ENCODE measurements around the gene TTPAL.

GRCh38 chr20:44475372-44475693 lies 341 bp upstream of the TTPAL start:
- no peak for TF ChIP-seq CTCF (conservative IDR thresholded peaks at IDR 0.05 in 1 of 2, IDR thresholded peaks at IDR 0.05 in 1 of 2; ENCODE audit: low read depth in 1 of 2, low read length in 2 of 2)
- no peak for TF ChIP-seq EZH2 (IDR thresholded peaks at IDR 0.05; ENCODE audit: low read length, missing control alignments)

Measured in fibroblast of lung (primary cell).